Smooth muscle cell (in vitro differentiated cells): ENCODE data around the gene CDKAL1. TPM values are rescaled to one million over a fixed set of nuclear protein-coding genes. Genes with fewer than 3 reads are reported as not detected.

ENCODE experiments used
- DNase-seq: peaks from one replicate; lab custom pipeline; 2025; ENCODE audit not compliant: unreplicated experiment; lab: John Stamatoyannopoulos, UW
- H2AFZ ChIP-seq: fragments of 200-600 bp; sonication (generic); 2 replicates; pipeline ENCODE4 v1.6.0; 2016; ENCODE audit warnings: antibody characterized with exemption, low read depth, mild to moderate bottlenecking
- H3F3A ChIP-seq: fragments of 200-600 bp; sonication (generic); 2 replicates; pipeline ENCODE4 v1.6.0; 2017; ENCODE audit warnings: antibody characterized with exemption, low read depth
- H3K27ac ChIP-seq: fragments of 200-600 bp; sonication (generic); 2 replicates; pipeline ENCODE4 v1.5.1; 2016; ENCODE audit warnings: low read depth, mild to moderate bottlenecking
- H3K27me3 ChIP-seq: fragments of 200-600 bp; sonication (generic); 2 replicates; pipeline ENCODE4 v1.6.1; 2016; ENCODE audit warnings: low read depth, mild to moderate bottlenecking
- H3K36me3 ChIP-seq: fragments of 200-600 bp; sonication (generic); 2 replicates; pipeline ENCODE4 v1.5.1; 2016; ENCODE audit warnings: low read depth
- H3K4me1 ChIP-seq: fragments of 200-600 bp; sonication (generic); 2 replicates; pipeline ENCODE4 v1.5.1; 2016; ENCODE audit warnings: low read depth
- H3K4me2 ChIP-seq: fragments of 200-600 bp; sonication (generic); 2 replicates; pipeline ENCODE4 v1.6.0; 2016; ENCODE audit warnings: mild to moderate bottlenecking
- H3K4me3 ChIP-seq: fragments of 200-600 bp; sonication (generic); 2 replicates; pipeline ENCODE4 v1.5.1; 2016; ENCODE audit warnings: mild to moderate bottlenecking
- H3K79me2 ChIP-seq: fragments of 200-600 bp; sonication (generic); 2 replicates; pipeline ENCODE4 v1.6.0; 2016; ENCODE audit warnings: low read depth, mild to moderate bottlenecking
- H3K9ac ChIP-seq: fragments of 200-600 bp; sonication (generic); 2 replicates; pipeline ENCODE4 v1.6.0; 2016; ENCODE audit warnings: low read depth
- H3K9me3 ChIP-seq: fragments of 200-600 bp; sonication (generic); replicated peaks from 2 replicates; pipeline ENCODE4 v1.5.1; 2016; ENCODE audit warnings: low read depth
- H4K20me1 ChIP-seq: fragments of 200-600 bp; sonication (generic); 2 replicates; pipeline ENCODE4 v1.6.0; 2016; ENCODE audit warnings: low read depth
- CTCF ChIP-seq: fragments of 200-600 bp; sonication (generic); IDR thresholded peaks from 2 replicates; pipeline ENCODE4 v1.5.1; 2017; ENCODE audit warnings: borderline replicate concordance, mild to moderate bottlenecking, antibody characterized with exemption; ENCODE audit not compliant: insufficient read depth, poor library complexity, severe bottlenecking
- WGBS: methylation state at CpG from one replicate; pipeline ENCODE4 v1.1.7; 2016; ENCODE audit warnings: low lambda C conversion rate; 5-methylcytosine and 5-hydroxymethylcytosine counted together
- polyA plus RNA-seq: library from polyadenylated mRNA; unstranded; fragments of >200 nt; fragmentation: Nextera tagmentation; extraction: Ambion mirVana; gene quantifications from 2 replicates; pipeline ENCODE4 v1.2.1, GENCODE V29; 2016
- total RNA-seq: library from RNA; depleted of rRNA; stranded (reverse); fragments of >200 nt; gene quantifications from 2 replicates; pipeline ENCODE4 v1.2.3, GENCODE V29; 2014

The CDKAL1 gene
- total and polyA plus RNA-seq, 2 experiments from 2014 or later, result 16.5 to 16.6 TPM

GRCh38 chr6:20698675-20699074 lies 164.4 kb downstream of the CDKAL1 start:
- H3F3A ChIP-seq, result peaks cover 5% of the 10 kb centered on the region
- no peak overlapping the region for H3K27ac ChIP-seq
- peaks cover 4% of the 10 kb centered on the region for H3K79me2 ChIP-seq
- H3K4me2 ChIP-seq, result no peak overlapping the region
- TF ChIP-seq CTCF, result no peak
- H3K9ac ChIP-seq, result no peak overlapping the region
- no peak overlapping the region for H2AFZ ChIP-seq
- no peaks in the 10 kb centered on the region for H3K27me3 ChIP-seq
- 84% methylated on average over 1 of the region's 1 CpG for WGBS
- no peak for DNase-seq
- H3K4me1 ChIP-seq, result peaks cover 8% of the 10 kb centered on the region
- H3K36me3 ChIP-seq, result no peaks in the 10 kb centered on the region
- no peaks in the 10 kb centered on the region for H3K9me3 ChIP-seq
- H3K4me3 ChIP-seq, result no peak overlapping the region
- H4K20me1 ChIP-seq, result no peaks in the 10 kb centered on the region

DNA sequence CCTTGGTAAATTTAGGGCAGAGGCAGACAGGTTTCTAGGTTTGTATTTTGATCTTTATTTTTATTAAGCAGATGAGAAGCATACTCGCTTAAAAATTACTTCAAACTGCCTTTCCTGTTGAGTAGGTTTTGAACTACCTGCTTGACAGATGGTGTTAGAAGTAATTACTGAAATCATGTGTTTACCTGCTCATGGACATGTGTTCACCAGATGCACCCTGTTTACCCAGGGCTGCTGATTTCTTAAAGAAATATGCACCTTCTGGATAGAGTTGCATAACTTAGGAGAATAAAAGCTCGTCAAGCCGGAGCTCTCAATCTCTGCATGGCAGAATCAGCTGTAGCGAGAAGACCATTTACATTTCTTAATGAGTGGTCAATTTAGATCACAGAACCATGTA lies 165.1 kb downstream of the CDKAL1 start:
- TF ChIP-seq CTCF, result no peak
- no peak overlapping the region for H3K27ac ChIP-seq
- H3F3A ChIP-seq, result peaks cover 5% of the 10 kb centered on the region
- H3K4me1 ChIP-seq, result peaks cover 16% of the 10 kb centered on the region
- DNase-seq, result no peak
- H3K9ac ChIP-seq, result no peak overlapping the region
- H3K36me3 ChIP-seq, result no peaks in the 10 kb centered on the region
- H2AFZ ChIP-seq, result no peak overlapping the region
- no peaks in the 10 kb centered on the region for H4K20me1 ChIP-seq
- H3K27me3 ChIP-seq, result no peaks in the 10 kb centered on the region
- no peaks in the 10 kb centered on the region for H3K9me3 ChIP-seq
- H3K79me2 ChIP-seq, result peaks cover 4% of the 10 kb centered on the region
- no peak overlapping the region for H3K4me2 ChIP-seq
- 83% methylated on average over 4 of the region's 4 CpGs for WGBS
- H3K4me3 ChIP-seq, result no peak overlapping the region

DNA sequence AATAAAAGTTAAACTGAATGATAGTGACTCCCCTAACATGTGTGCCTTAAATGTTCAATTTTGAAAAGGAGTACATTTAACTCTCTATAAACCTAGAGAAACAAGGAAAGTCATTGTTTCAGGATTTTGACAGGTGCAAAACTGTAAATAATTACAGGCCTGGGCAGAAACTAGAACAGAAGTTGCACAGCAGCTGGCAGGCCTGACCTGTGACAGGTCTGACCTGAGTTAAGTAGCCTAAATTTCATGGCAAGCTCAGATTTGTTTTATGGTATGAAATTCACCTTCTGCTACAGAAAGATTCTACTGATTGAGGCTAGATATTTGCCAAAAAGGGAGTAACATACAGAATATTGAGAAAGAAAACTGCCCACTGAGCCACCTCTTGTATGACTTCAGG lies 166.1 kb downstream of the CDKAL1 start:
- TF ChIP-seq CTCF, result no peak
- H3K4me1 ChIP-seq, result peaks cover 17% of the 10 kb centered on the region
- no peaks in the 10 kb centered on the region for H3K36me3 ChIP-seq

GRCh38 chr6:20702366-20702765 lies 168.1 kb downstream of the CDKAL1 start:
- no peak overlapping the region for H2AFZ ChIP-seq
- peaks cover 17% of the 10 kb centered on the region for H3K4me1 ChIP-seq
- H3K79me2 ChIP-seq, result peaks cover 4% of the 10 kb centered on the region
- no peaks in the 10 kb centered on the region for H3K9me3 ChIP-seq
- H3K4me2 ChIP-seq, result no peak overlapping the region
- peaks cover 3% of the 10 kb centered on the region for H3F3A ChIP-seq
- TF ChIP-seq CTCF, result no peak
- no peaks in the 10 kb centered on the region for H3K27me3 ChIP-seq
- DNase-seq, result no peak
- H3K27ac ChIP-seq, result no peak overlapping the region
- H3K4me3 ChIP-seq, result no peak overlapping the region
- no peak overlapping the region for H3K9ac ChIP-seq
- H4K20me1 ChIP-seq, result no peaks in the 10 kb centered on the region
- H3K36me3 ChIP-seq, result no peaks in the 10 kb centered on the region
- 95% methylated on average over 13 of the region's 13 CpGs for WGBS

More for the DNA sequence above, 166.1 kb downstream of the CDKAL1 start:
- no peaks in the 10 kb centered on the region for H3K27me3 ChIP-seq
- H4K20me1 ChIP-seq, result no peaks in the 10 kb centered on the region
- H3F3A ChIP-seq, result peaks cover 5% of the 10 kb centered on the region
- no peak overlapping the region for H3K27ac ChIP-seq
- no peak overlapping the region for H2AFZ ChIP-seq
- H3K9me3 ChIP-seq, result no peaks in the 10 kb centered on the region
- no peak overlapping the region for H3K4me2 ChIP-seq
- no peak for DNase-seq
- peaks cover 4% of the 10 kb centered on the region for H3K79me2 ChIP-seq
- H3K4me3 ChIP-seq, result no peak overlapping the region
- H3K9ac ChIP-seq, result no peak overlapping the region
